Measurements from ENCODE around the gene NBEAL2.

NBEAL2 gene

GRCh38 chr3:47056705-47057104, 77.2 kb downstream of the NBEAL2 start:
- peak; percentile 11 for DNase-seq

GRCh38 chr3:47057212-47057671, 77.8 kb downstream of the NBEAL2 start:
- peak; percentile 80 for DNase-seq
